PFSK-1 (cell line): ENCODE measurements around the gene TMEM178A.

Source experiments
- FOXP2 ChIP-seq: optimal IDR thresholded peaks from 2 replicates; pipeline ENCODE3; 2011; ENCODE audit warnings: borderline replicate concordance, control low read depth, inconsistent platforms; ENCODE audit not compliant: insufficient read depth; ENCODE audit errors: extremely low read length, extremely low read depth
- POLR2AphosphoS5 ChIP-seq: IDR thresholded peaks from 2 replicates; pipeline ENCODE4 v1.6.1; 2012; ENCODE audit warnings: low read depth, mild to moderate bottlenecking, control low read depth, low read length, moderate library complexity
- SIN3A ChIP-seq: IDR thresholded peaks from 2 replicates; pipeline ENCODE4 v1.6.1; 2012; ENCODE audit warnings: mild to moderate bottlenecking, low read length, moderate library complexity, borderline replicate concordance; ENCODE audit not compliant: insufficient read depth
- TAF1 ChIP-seq: IDR thresholded peaks from 2 replicates; pipeline ENCODE4 v1.6.1; 2012; ENCODE audit warnings: low read length, control low read depth, borderline replicate concordance; ENCODE audit not compliant: insufficient read depth
- TF ChIP-seq, protein P1 (sequence below), 2 experiments: IDR thresholded peaks; 2 replicates each; pipeline versions ENCODE4 v1.6.1 to v1.8.0; 2011 to 2012; ENCODE audit warnings: low read depth in 2 of 2, low read length in 2 of 2, control low read depth in 1 of 2, inconsistent platforms in 1 of 2, mild to moderate bottlenecking in 1 of 2, moderate library complexity in 1 of 2; ENCODE audit not compliant: insufficient read depth in 1 of 2

The TMEM178A gene

DNA sequence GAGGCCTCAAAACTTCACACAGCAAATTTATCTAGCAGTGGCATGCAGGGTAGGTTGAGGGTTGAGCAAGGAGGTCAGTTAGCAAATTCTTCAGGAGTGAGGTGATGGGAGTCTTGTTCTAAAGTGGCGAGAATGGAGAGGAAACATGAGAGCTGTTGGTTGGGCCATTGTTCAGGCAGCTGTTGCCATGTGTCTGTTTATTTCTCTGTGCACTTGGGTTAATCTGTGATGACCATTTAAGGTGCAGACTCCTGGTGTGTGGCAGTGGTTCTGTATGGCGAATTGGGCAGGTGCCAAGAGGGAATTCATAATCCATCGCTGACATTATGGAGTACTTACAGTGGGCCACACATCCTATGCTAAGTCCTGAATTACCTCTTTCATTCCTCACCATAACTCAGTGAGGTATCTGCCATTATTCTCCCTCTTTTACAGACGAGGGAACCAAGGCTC is 30.4 kb downstream of the TMEM178A start:
- no peak for TF ChIP-seq SIN3A

DNA sequence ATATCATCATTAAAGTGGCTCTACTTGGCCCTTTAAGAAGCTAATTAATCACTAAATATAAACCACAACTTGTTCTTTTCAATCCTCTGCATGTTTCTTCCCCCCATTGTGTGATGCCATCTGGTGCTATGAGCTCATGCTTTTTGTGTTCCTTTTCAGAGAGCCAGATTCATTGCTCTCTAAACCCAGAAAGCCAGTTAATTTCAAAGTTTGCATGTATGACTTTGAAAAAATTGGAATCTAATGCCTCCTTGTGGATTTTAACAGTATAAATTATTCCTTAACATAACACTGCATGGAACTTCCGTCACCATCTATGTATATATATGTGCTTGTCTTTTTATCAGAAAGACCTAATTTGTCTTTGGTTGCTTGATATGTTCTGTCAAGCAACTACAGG is 31.1 kb downstream of the TMEM178A start:
- TF ChIP-seq, protein P1, sequence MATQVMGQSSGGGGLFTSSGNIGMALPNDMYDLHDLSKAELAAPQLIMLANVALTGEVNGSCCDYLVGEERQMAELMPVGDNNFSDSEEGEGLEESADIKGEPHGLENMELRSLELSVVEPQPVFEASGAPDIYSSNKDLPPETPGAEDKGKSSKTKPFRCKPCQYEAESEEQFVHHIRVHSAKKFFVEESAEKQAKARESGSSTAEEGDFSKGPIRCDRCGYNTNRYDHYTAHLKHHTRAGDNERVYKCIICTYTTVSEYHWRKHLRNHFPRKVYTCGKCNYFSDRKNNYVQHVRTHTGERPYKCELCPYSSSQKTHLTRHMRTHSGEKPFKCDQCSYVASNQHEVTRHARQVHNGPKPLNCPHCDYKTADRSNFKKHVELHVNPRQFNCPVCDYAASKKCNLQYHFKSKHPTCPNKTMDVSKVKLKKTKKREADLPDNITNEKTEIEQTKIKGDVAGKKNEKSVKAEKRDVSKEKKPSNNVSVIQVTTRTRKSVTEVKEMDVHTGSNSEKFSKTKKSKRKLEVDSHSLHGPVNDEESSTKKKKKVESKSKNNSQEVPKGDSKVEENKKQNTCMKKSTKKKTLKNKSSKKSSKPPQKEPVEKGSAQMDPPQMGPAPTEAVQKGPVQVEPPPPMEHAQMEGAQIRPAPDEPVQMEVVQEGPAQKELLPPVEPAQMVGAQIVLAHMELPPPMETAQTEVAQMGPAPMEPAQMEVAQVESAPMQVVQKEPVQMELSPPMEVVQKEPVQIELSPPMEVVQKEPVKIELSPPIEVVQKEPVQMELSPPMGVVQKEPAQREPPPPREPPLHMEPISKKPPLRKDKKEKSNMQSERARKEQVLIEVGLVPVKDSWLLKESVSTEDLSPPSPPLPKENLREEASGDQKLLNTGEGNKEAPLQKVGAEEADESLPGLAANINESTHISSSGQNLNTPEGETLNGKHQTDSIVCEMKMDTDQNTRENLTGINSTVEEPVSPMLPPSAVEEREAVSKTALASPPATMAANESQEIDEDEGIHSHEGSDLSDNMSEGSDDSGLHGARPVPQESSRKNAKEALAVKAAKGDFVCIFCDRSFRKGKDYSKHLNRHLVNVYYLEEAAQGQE (IDR thresholded peaks at IDR 0.05; ENCODE audit: insufficient read depth in 1 of 2, low read depth in 2 of 2, low read length in 2 of 2) = no peak

DNA sequence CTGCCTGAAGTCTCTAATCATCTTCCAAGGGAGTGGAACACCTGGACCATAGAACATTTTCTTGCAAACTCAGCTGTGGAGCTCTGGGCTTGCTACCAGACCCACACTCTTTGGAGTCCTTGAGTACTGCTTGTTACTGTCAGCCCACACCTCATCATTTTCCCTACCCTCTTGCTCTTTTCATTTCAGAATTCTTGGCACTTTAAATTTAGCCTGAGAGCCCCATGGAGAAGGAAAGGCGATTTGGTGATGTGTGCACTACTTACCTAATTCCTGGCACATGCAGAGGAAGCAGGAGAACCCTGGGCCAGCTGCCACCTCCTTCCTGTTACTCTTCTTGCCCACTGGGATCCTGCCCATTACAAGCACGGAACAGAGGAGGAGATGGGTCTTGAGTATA is 31.7 kb downstream of the TMEM178A start:
- TF ChIP-seq FOXP2 = no peak

DNA sequence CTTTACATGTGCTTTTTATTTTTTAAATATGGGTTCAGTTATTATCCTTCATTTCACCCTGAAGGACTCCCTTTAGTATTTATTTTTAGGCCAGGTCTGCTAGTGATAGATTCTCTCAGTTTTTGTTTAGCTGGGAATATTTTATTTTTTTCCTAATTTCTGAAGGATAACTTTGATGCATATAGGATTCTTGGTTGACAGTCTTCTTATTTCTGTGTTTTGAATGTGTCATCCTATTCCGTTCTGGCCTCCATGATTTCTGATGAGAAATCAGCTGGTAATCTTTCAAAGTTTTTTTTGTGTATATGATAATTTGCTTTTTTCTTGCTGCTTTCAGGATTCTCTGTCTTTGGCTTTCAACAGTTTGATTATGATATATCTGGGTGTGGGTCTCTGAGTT is 35.4 kb downstream of the TMEM178A start:
- no peak for TF ChIP-seq POLR2AphosphoS5
- no peak for TF ChIP-seq SIN3A
- TF ChIP-seq, protein P1 (IDR thresholded peaks at IDR 0.05; ENCODE audit: insufficient read depth in 1 of 2, low read depth in 2 of 2, low read length in 2 of 2) = no peak
- TF ChIP-seq TAF1 = no peak
- no peak for TF ChIP-seq FOXP2

DNA sequence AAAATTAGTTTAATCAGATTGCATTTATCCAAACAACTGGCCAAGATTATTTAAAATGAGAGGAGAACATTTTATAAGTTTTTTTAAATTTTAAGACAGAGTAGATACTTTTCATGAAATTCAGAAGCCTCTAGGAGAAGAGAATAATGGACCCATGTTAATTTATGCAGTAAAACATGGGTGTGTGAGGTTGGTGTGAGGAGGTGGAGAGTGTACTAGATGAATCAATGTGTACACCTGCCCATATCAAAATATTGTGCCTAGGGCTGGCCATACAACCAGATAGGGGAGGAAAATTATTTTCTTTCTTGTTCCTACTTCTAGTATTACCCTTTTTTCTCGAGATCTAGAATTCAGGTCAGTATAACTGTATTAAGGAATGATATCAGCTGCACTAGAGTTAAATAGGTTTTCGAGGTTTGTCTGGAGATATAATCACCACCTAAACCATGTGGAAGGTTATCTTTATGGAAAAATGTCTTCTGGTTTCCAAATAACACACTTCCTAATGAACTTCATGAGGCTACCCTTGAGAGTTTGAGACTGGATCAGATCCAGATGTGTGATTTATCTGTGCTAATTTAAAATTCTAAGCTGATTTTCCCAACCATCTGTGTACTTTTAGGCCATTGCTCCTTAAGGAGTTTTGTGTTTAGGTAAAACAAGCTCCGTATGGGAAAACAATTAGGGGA is 37.6 kb downstream of the TMEM178A start:
- TF ChIP-seq POLR2AphosphoS5 (no peak), TAF1 (no peak), SIN3A (no peak)
- TF ChIP-seq, protein P1 (IDR thresholded peaks at IDR 0.05; ENCODE audit: insufficient read depth in 1 of 2, low read depth in 2 of 2, low read length in 2 of 2) = no peak

DNA sequence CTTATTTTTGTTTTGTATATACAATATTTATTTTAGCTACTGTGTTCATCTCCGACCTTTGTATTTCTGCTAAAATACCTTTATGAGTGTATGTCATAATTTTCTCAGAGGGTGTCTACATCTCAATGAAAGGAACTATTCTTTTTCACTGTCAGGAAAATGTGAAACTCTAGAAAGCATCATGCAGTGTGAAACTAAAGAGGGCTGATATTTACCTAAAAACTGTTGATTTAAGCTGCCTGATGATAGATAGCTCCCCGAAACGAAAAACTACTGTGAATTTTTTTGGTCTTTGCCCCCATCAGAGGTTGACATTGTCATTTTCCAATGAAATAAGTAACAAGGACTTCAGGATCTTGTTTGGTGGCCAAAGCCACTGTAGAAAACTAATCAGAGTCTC is 38.8 kb downstream of the TMEM178A start:
- TF ChIP-seq POLR2AphosphoS5 (no peak), TAF1 (no peak), FOXP2 (no peak), SIN3A (no peak)
- TF ChIP-seq, protein P1 (IDR thresholded peaks at IDR 0.05; ENCODE audit: insufficient read depth in 1 of 2, low read depth in 2 of 2, low read length in 2 of 2) = no peak
